Immature natural killer cell (primary cell): ENCODE data around the gene IGFALS. TPM values are rescaled to one million over a fixed set of nuclear protein-coding genes. Genes with fewer than 3 reads are reported as not detected.
A peak's percentile ranks its signal among the peaks of the same experiment; 100 is the strongest.

Source experiments
- DNase-seq, 3 donors: peaks; one replicate each; pipeline ENCODE4 v3.0.0; 2022; ENCODE audit warnings: mixed read lengths in 1 of 3
- H3K27ac Mint-ChIP-seq, 6 donors: one replicate each; pipeline ENCODE4 v1.8.0; 2020; ENCODE audit warnings: mixed read lengths in 6 of 6, mild to moderate bottlenecking in 5 of 6, inconsistent platforms in 4 of 6, moderate library complexity in 3 of 6
- H3K27me3 Mint-ChIP-seq, 3 donors: one replicate each; pipeline ENCODE4 v1.8.0; 2020 to 2021; ENCODE audit warnings: low read depth in 3 of 3, mild to moderate bottlenecking in 3 of 3, mixed read lengths in 3 of 3, moderate library complexity in 3 of 3, inconsistent platforms in 1 of 3
- H3K36me3 Mint-ChIP-seq, 3 donors: one replicate each; pipeline ENCODE4 v1.8.0; 2020; ENCODE audit warnings: mixed read lengths in 3 of 3, inconsistent platforms in 2 of 3, mild to moderate bottlenecking in 2 of 3
- H3K4me1 Mint-ChIP-seq, 2 donors: one replicate each; pipeline ENCODE4 v1.8.0; 2020; ENCODE audit warnings: inconsistent platforms in 2 of 2, mild to moderate bottlenecking in 2 of 2, mixed read lengths in 2 of 2, moderate library complexity in 1 of 2
- H3K4me3 Mint-ChIP-seq, 5 donors: one replicate each; pipeline ENCODE4 v1.8.0; 2020; ENCODE audit warnings: mild to moderate bottlenecking in 5 of 5, mixed read lengths in 5 of 5, inconsistent platforms in 3 of 5, moderate library complexity in 3 of 5
- H3K9me3 Mint-ChIP-seq, 6 donors: one replicate each; pipeline ENCODE4 v1.8.0; 2020; ENCODE audit warnings: mild to moderate bottlenecking in 6 of 6, mixed read lengths in 6 of 6, inconsistent platforms in 4 of 6, moderate library complexity in 3 of 6
- polyA plus RNA-seq, 3 donors: library from polyadenylated mRNA; unstranded; fragments of 300-500 nt; fragmentation: Illumina TruSeq; gene quantifications; one replicate each; pipeline ENCODE4 v1.2.3, GENCODE V29; 2021

IGFALS gene
- polyA plus RNA-seq, 3 donors from 2014 or later, result not detected

GRCh38 chr16:1774448-1774780 lies 19.1 kb downstream of the IGFALS start:
- H3K9me3 Mint-ChIP-seq, result no peaks in the 10 kb centered on the region
- no peak for DNase-seq
- peak overlapping the region in 3 of 5 donors; percentile 27 to 93 (median 40) for H3K4me3 Mint-ChIP-seq
- H3K36me3 Mint-ChIP-seq, result no peaks in the 10 kb centered on the region
- H3K27me3 Mint-ChIP-seq, result peaks cover 9 to 12% (median 11%) of the 10 kb centered on the region in 3 donors
- peaks cover 14 to 21% of the 10 kb centered on the region in 2 donors for H3K4me1 Mint-ChIP-seq
- no peak overlapping the region for H3K27ac Mint-ChIP-seq

- H3K36me3 Mint-ChIP-seq, result no peaks in the 10 kb centered on the region
- H3K27me3 Mint-ChIP-seq, result peaks cover 6 to 10% (median 9%) of the 10 kb centered on the region in 3 donors
- no peaks in the 10 kb centered on the region for H3K9me3 Mint-ChIP-seq
- H3K27ac Mint-ChIP-seq, result peak overlapping the region in 5 of 6 donors; percentile 17 to 70 (median 55)
- peaks cover 14 to 21% of the 10 kb centered on the region in 2 donors for H3K4me1 Mint-ChIP-seq
- peak overlapping the region; percentile 72 to 95 (median 93) for H3K4me3 Mint-ChIP-seq
- DNase-seq, result no peak
Observed at GRCh38 chr16:1773703-1774447, 19.6 kb downstream of the IGFALS start.

GRCh38 chr16:1772908-1773702 lies 20.4 kb downstream of the IGFALS start, which contains the start of gene MRPS34:
MRPS34 (minus strand) TSS chr16:1773134; CDS start chr16:1773119, 15 bp downstream.
- Mint-ChIP-seq H3K4me1 (peaks cover 14 to 21% of the 10 kb centered on the region in 2 donors), H3K9me3 (no peaks in the 10 kb centered on the region)

GRCh38 chr16:1772362-1772907 lies 21.1 kb downstream of the IGFALS start, which contains the start of gene EME2:
EME2 (plus strand) TSS chr16:1772810; CDS start chr16:1773228, 418 bp downstream.
- peaks cover 4 to 10% (median 7%) of the 10 kb centered on the region in 3 donors for H3K27me3 Mint-ChIP-seq
- DNase-seq, result peak in 2 of 3 donors; percentile 27 to 34
- H3K4me3 Mint-ChIP-seq, result peak within 1 kb of the TSS; percentile 93 to 96 (median 95)
- H3K4me1 Mint-ChIP-seq, result peaks cover 14 to 21% of the 10 kb centered on the region in 2 donors
- H3K9me3 Mint-ChIP-seq, result no peaks in the 10 kb centered on the region
- peak within 1 kb of the TSS; percentile 85 to 94 (median 92) for H3K27ac Mint-ChIP-seq
- no peaks in the 10 kb centered on the region for H3K36me3 Mint-ChIP-seq

More at GRCh38 chr16:1772908-1773702, 20.4 kb downstream of the IGFALS start, which contains the start of gene MRPS34:
- Mint-ChIP-seq H3K27ac (peak within 1 kb of the TSS; percentile 85 to 94 (median 92)), H3K4me3 (peak within 1 kb of the TSS; percentile 93 to 96 (median 95)), H3K36me3 (no peaks in the 10 kb centered on the region), H3K27me3 (peaks cover 4 to 10% (median 9%) of the 10 kb centered on the region in 3 donors)
- peak; percentile 78 to 82 (median 81) for DNase-seq

- Mint-ChIP-seq H3K4me1 (peaks cover 14 to 21% of the 10 kb centered on the region in 2 donors), H3K4me3 (peak overlapping the region; percentile 93 to 96 (median 95)), H3K27me3 (peaks cover 4 to 10% (median 7%) of the 10 kb centered on the region in 3 donors), H3K36me3 (no peaks in the 10 kb centered on the region), H3K27ac (peak overlapping the region; percentile 85 to 94 (median 92)), H3K9me3 (no peaks in the 10 kb centered on the region)
- DNase-seq, result no peak
Observed at GRCh38 chr16:1771864-1772361, 21.6 kb downstream of the IGFALS start.

GRCh38 chr16:1771188-1771863 lies 22.2 kb downstream of the IGFALS start, which contains the start of gene NME3:
NME3 (minus strand) TSS chr16:1771543; CDS start chr16:1771534, 9 bp downstream.
- peaks cover 14 to 21% of the 10 kb centered on the region in 2 donors for H3K4me1 Mint-ChIP-seq
- H3K27me3 Mint-ChIP-seq, result peaks cover 4 to 10% (median 7%) of the 10 kb centered on the region in 3 donors
- peak; percentile 74 to 76 (median 75) for DNase-seq
- H3K27ac Mint-ChIP-seq, result peak within 1 kb of the TSS; percentile 85 to 94 (median 92)
- no peaks in the 10 kb centered on the region for H3K9me3 Mint-ChIP-seq
- H3K36me3 Mint-ChIP-seq, result no peaks in the 10 kb centered on the region
- peak within 1 kb of the TSS; percentile 93 to 96 (median 95) for H3K4me3 Mint-ChIP-seq

- no peaks in the 10 kb centered on the region for H3K9me3 Mint-ChIP-seq
- peak overlapping the region in 5 of 6 donors; percentile 44 to 75 (median 58) for H3K27ac Mint-ChIP-seq
- peaks cover 14 to 21% of the 10 kb centered on the region in 2 donors for H3K4me1 Mint-ChIP-seq
- DNase-seq, result peak; percentile 33 to 49 (median 44)
- no peaks in the 10 kb centered on the region for H3K36me3 Mint-ChIP-seq
- H3K27me3 Mint-ChIP-seq, result peaks cover 4 to 10% (median 7%) of the 10 kb centered on the region in 3 donors
- H3K4me3 Mint-ChIP-seq, result peak overlapping the region; percentile 61 to 96 (median 93)
Observed at GRCh38 chr16:1770328-1771187, 22.9 kb downstream of the IGFALS start.

- Mint-ChIP-seq H3K4me3 (peak overlapping the region; percentile 51 to 93 (median 61)), H3K27me3 (peaks cover 4 to 10% (median 7%) of the 10 kb centered on the region in 3 donors), H3K4me1 (peaks cover 14 to 21% of the 10 kb centered on the region in 2 donors), H3K36me3 (no peaks in the 10 kb centered on the region), H3K27ac (peak overlapping the region in 2 of 6 donors; percentile 35 to 44), H3K9me3 (no peaks in the 10 kb centered on the region)
- DNase-seq, result no peak
Observed at GRCh38 chr16:1769402-1770300, 23.9 kb downstream of the IGFALS start.

- no peak overlapping the region for H3K4me3 Mint-ChIP-seq
Observed at GRCh38 chr16:1768767-1769401, 24.6 kb downstream of the IGFALS start.

GRCh38 chr16:1768061-1768766 lies 25.3 kb downstream of the IGFALS start:
- no peaks in the 10 kb centered on the region for H3K36me3 Mint-ChIP-seq
- H3K4me3 Mint-ChIP-seq, result no peak overlapping the region
- peaks cover 4 to 10% (median 6%) of the 10 kb centered on the region in 3 donors for H3K27me3 Mint-ChIP-seq
- no peaks in the 10 kb centered on the region for H3K9me3 Mint-ChIP-seq
- H3K27ac Mint-ChIP-seq, result no peak overlapping the region
- H3K4me1 Mint-ChIP-seq, result peaks cover 14 to 17% of the 10 kb centered on the region in 2 donors
- no peak for DNase-seq

More at GRCh38 chr16:1768767-1769401, 24.6 kb downstream of the IGFALS start:
- Mint-ChIP-seq H3K4me1 (peaks cover 14 to 20% of the 10 kb centered on the region in 2 donors), H3K27ac (no peak overlapping the region), H3K36me3 (no peaks in the 10 kb centered on the region), H3K27me3 (peaks cover 4 to 10% (median 7%) of the 10 kb centered on the region in 3 donors), H3K9me3 (no peaks in the 10 kb centered on the region)
- no peak for DNase-seq
